Tibial artery (tissue), 4 donors: ENCODE results near the gene PCA3.

ENCODE experiments used
- DNase-seq, 2 donors: peaks; one replicate each; pipeline ENCODE4 v3.0.0-alpha.2; 2019
- H3K27ac ChIP-seq, 2 donors: fragments of 200-600 bp; sonication (generic) in 1 of 2; 1 replicate in 1 of 2; 2 replicates in 1 of 2; pipeline ENCODE4 v1.5.1; 2018 to 2019; ENCODE audit warnings: mild to moderate bottlenecking in 1 of 2
- H3K27me3 ChIP-seq, 2 donors: fragments of 200-600 bp; sonication (generic) in 1 of 2; one replicate each; pipeline versions ENCODE4 v1.5.1 to v1.6.0; 2016 to 2019
- H3K36me3 ChIP-seq, 3 donors: fragments of 200-600 bp; sonication (generic) in 2 of 3; one replicate each; pipeline ENCODE4 v1.5.1; 2016 to 2019; ENCODE audit warnings: mild to moderate bottlenecking in 2 of 3
- H3K4me1 ChIP-seq, 4 donors: fragments of 200-600 bp; sonication (generic) in 2 of 4; 1 replicate in 3 of 4; 2 replicates in 1 of 4; pipeline ENCODE4 v1.5.1; 2016 to 2019
- H3K4me3 ChIP-seq, 2 donors: fragments of 200-600 bp; sonication (generic) in 1 of 2; 1 replicate in 1 of 2; 2 replicates in 1 of 2; pipeline ENCODE4 v1.5.1; 2018 to 2019; ENCODE audit warnings: mild to moderate bottlenecking in 2 of 2
- H3K9me3 ChIP-seq, 3 donors: fragments of 200-600 bp; sonication (generic) in 1 of 3; one replicate each; pipeline ENCODE4 v1.5.1; 2016 to 2019
- intact Hi-C: fragments of 100-400 bp; cut with DNase I; formaldehyde crosslinking; loops from one replicate; pipeline ENCODE4 v1.15.0; 2023; ENCODE audit warnings: low total_unique reads
- TF ChIP-seq, protein P1 (sequence below), 2 experiments: fragments of 200-600 bp in 1 of 2; fragments of 450-650 bp in 1 of 2; IDR thresholded peaks; one replicate each; pipeline ENCODE4 v1.5.1; 2017 to 2019; ENCODE audit warnings: antibody characterized with exemption in 2 of 2, mild to moderate bottlenecking in 1 of 2, moderate library complexity in 1 of 2

PCA3 gene

GRCh38 chr9:76800901-76801300 lies 36.7 kb downstream of the PCA3 start:
- Histone ChIP-seq H3K4me3 (no peak overlapping the region), H3K36me3 (peaks cover 0 to 13% (median 11%) of the 10 kb centered on the region in 3 donors), H3K27me3 (no peaks in the 10 kb centered on the region), H3K27ac (no peak overlapping the region), H3K9me3 (no peaks in the 10 kb centered on the region), H3K4me1 (peaks cover 0 to 5% (median 0%) of the 10 kb centered on the region in 4 donors)
- no peak for DNase-seq
- intact Hi-C loops: no loop called here
- TF ChIP-seq, protein P1, sequence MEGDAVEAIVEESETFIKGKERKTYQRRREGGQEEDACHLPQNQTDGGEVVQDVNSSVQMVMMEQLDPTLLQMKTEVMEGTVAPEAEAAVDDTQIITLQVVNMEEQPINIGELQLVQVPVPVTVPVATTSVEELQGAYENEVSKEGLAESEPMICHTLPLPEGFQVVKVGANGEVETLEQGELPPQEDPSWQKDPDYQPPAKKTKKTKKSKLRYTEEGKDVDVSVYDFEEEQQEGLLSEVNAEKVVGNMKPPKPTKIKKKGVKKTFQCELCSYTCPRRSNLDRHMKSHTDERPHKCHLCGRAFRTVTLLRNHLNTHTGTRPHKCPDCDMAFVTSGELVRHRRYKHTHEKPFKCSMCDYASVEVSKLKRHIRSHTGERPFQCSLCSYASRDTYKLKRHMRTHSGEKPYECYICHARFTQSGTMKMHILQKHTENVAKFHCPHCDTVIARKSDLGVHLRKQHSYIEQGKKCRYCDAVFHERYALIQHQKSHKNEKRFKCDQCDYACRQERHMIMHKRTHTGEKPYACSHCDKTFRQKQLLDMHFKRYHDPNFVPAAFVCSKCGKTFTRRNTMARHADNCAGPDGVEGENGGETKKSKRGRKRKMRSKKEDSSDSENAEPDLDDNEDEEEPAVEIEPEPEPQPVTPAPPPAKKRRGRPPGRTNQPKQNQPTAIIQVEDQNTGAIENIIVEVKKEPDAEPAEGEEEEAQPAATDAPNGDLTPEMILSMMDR (IDR thresholded peaks at IDR 0.05): no peak

- TF ChIP-seq, protein P1 (IDR thresholded peaks at IDR 0.05): no peak
- H3K4me1 ChIP-seq: no peaks in the 10 kb centered on the region
- intact Hi-C loops: no loop called here
- H3K36me3 ChIP-seq: peaks cover 0 to 13% (median 11%) of the 10 kb centered on the region in 3 donors
- H3K27ac ChIP-seq: no peak overlapping the region
- H3K4me3 ChIP-seq: no peak overlapping the region
- H3K27me3 ChIP-seq: no peaks in the 10 kb centered on the region
- H3K9me3 ChIP-seq: no peaks in the 10 kb centered on the region
- DNase-seq: no peak
Measured at GRCh38 chr9:76803083-76803482, 38.8 kb downstream of the PCA3 start.

DNA sequence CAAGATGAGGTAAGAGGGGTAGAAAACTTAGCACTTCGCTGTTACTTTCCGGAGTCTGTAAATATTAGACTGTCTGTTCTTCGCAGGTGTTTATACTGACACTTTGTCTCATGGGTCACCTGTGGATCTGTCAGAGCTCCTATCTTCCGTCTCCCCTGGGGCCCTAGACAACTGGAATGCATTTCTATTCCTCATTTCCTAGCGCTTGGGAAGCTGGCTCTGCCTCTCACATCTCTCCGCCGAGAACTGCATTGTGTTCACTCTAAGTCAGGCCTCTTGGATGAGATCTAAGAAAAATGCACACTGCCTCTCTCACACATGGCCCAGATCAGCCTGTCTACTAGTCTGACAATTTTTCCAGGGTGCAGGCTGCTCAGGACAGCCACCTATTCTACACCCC lies 39.5 kb downstream of the PCA3 start:
- no peaks in the 10 kb centered on the region for H3K27me3 ChIP-seq
- H3K4me3 ChIP-seq: no peak overlapping the region
- H3K36me3 ChIP-seq: peaks cover 0 to 13% (median 11%) of the 10 kb centered on the region in 3 donors
- TF ChIP-seq, protein P1 (IDR thresholded peaks at IDR 0.05): no peak
- no peak overlapping the region for H3K27ac ChIP-seq
- intact Hi-C loops: no loop called here
- no peak for DNase-seq
- H3K4me1 ChIP-seq: no peaks in the 10 kb centered on the region
- H3K9me3 ChIP-seq: no peaks in the 10 kb centered on the region

- H3K9me3 ChIP-seq: no peaks in the 10 kb centered on the region
- no peak for DNase-seq
- H3K4me3 ChIP-seq: no peak overlapping the region
- H3K4me1 ChIP-seq: peaks cover 0 to 13% (median 0%) of the 10 kb centered on the region in 4 donors
- H3K36me3 ChIP-seq: peaks cover 0 to 13% (median 11%) of the 10 kb centered on the region in 3 donors
- H3K27ac ChIP-seq: no peak overlapping the region
- intact Hi-C loops: loop anchor here (5.0 kb wide), 1 partner anchor 179 kb away; no protein-coding TSS in a partner anchor
- TF ChIP-seq, protein P1 (IDR thresholded peaks at IDR 0.05): no peak
- H3K27me3 ChIP-seq: no peaks in the 10 kb centered on the region
Measured at GRCh38 chr9:76808636-76809035, 44.4 kb downstream of the PCA3 start.

DNA sequence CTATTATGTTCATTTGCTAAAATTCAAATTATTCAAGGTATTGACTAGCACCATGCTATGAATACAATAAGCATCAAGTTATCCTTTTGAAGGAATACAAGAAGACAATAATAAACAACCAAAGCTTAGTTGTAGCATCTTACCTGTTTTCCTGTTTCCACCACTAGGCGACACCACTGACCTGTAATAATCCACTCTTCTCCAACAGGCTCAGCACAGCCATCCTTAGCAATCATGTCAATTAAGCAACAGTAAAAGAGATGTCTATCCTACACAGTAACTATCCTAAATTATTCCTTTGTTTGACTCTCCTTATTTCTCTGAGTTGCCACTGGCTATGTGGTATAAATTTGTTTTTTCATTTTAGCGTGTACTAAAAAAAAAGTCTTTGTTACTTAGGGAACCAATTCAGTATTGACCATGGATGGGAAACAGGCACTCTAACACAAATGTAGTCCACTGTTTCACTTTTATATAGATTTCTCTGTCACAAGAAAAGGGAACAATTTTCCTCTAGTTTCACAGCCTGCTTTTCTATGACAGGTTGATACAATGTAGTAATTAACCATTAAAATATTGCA lies 46.2 kb downstream of the PCA3 start:
- peak in 1 of 2 donors; percentile 38 for DNase-seq
- TF ChIP-seq, protein P1 (IDR thresholded peaks at IDR 0.05): peak; percentile 68 to 90
- Histone ChIP-seq H3K27me3 (no peaks in the 10 kb centered on the region), H3K27ac (no peak overlapping the region), H3K9me3 (no peaks in the 10 kb centered on the region), H3K4me1 (peaks cover 0 to 17% (median 0%) of the 10 kb centered on the region in 4 donors), H3K36me3 (peaks cover 0 to 5% (median 0%) of the 10 kb centered on the region in 3 donors), H3K4me3 (no peak overlapping the region)
- intact Hi-C loops: no loop called here
